Measurements from ENCODE around the gene VEGFC. TPM values are rescaled to one million over a fixed set of nuclear protein-coding genes. Genes with fewer than 3 reads are reported as not detected.

VEGFC gene
- total RNA-seq, 1 donor from 2014 or later: 0.67 TPM

DNA sequence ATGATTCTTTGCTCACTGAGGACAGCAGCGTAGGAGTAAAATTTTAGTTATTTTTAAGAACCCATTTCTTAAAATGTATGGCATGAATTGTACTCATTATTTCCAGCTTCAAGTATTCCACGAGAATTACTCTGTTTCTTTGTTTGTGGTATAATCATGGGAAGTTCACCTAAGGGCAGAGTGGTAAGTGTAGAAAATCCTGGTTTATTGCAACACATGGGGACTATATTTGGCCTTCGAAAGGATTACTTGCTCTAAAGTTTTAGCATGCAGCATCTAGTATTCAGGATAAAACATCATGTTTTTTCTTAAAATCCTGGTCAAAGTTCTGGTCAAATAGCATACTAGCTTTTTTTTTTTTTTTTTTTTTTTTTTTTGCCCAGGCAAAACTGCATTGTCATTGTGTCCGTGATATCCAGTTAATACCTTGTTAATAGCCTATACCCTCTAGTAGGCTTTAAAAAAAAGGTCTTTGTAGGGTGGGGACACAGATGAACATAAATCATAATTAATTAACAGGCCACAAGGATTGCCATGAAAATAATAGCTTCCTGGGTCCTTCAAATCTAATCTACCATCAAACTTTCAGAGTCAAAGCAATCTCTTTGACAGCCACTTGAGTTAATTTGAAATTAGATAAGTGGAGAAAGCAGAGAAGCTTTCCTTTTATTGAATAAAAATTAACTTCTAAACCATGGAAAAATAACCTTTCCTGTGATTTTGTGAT lies 44.6 kb upstream of the VEGFC start:
- Mint-ChIP-seq H3K27me3 (no peaks in the 10 kb centered on the region), H3K36me3 (ENCODE audit: insufficient read depth) (no peaks in the 10 kb centered on the region), H3K9me3 (ENCODE audit: low read depth) (no peaks in the 10 kb centered on the region), H3K27ac (no peak overlapping the region), H3K4me3 (ENCODE audit: low read depth) (no peak overlapping the region), H3K4me1 (ENCODE audit: low read depth) (no peaks in the 10 kb centered on the region)
- TF ChIP-seq, protein P1, sequence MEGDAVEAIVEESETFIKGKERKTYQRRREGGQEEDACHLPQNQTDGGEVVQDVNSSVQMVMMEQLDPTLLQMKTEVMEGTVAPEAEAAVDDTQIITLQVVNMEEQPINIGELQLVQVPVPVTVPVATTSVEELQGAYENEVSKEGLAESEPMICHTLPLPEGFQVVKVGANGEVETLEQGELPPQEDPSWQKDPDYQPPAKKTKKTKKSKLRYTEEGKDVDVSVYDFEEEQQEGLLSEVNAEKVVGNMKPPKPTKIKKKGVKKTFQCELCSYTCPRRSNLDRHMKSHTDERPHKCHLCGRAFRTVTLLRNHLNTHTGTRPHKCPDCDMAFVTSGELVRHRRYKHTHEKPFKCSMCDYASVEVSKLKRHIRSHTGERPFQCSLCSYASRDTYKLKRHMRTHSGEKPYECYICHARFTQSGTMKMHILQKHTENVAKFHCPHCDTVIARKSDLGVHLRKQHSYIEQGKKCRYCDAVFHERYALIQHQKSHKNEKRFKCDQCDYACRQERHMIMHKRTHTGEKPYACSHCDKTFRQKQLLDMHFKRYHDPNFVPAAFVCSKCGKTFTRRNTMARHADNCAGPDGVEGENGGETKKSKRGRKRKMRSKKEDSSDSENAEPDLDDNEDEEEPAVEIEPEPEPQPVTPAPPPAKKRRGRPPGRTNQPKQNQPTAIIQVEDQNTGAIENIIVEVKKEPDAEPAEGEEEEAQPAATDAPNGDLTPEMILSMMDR (IDR thresholded peaks at IDR 0.05; ENCODE audit: unreplicated experiment): no peak
- no peak for DNase-seq (ENCODE audit: low spot score, unreplicated experiment)

DNA sequence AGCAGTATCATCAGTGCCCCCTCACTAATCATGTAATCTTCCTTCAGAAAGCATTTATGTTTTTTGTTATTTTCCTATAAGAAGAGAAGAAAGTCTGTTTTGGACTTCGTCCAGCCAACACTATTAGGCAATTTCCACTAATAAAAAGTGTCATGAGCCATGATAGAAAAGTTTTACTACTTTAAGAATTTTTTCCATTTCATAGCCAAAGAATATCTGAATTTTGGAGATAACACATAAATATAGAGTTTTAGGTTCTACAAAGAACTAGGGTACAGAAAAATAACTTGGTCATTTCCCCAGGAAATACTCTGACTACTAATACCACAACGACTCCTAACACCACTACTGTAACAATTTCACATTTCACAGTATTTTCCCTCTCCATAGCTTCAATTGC lies 41.8 kb upstream of the VEGFC start:
- Mint-ChIP-seq H3K36me3 (ENCODE audit: insufficient read depth) (no peaks in the 10 kb centered on the region), H3K4me1 (ENCODE audit: low read depth) (no peaks in the 10 kb centered on the region), H3K27ac (no peak overlapping the region), H3K4me3 (ENCODE audit: low read depth) (no peak overlapping the region), H3K9me3 (ENCODE audit: low read depth) (no peaks in the 10 kb centered on the region), H3K27me3 (no peaks in the 10 kb centered on the region)
- DNase-seq (ENCODE audit: low spot score, unreplicated experiment): no peak
- TF ChIP-seq, protein P1 (IDR thresholded peaks at IDR 0.05; ENCODE audit: unreplicated experiment): no peak

DNA sequence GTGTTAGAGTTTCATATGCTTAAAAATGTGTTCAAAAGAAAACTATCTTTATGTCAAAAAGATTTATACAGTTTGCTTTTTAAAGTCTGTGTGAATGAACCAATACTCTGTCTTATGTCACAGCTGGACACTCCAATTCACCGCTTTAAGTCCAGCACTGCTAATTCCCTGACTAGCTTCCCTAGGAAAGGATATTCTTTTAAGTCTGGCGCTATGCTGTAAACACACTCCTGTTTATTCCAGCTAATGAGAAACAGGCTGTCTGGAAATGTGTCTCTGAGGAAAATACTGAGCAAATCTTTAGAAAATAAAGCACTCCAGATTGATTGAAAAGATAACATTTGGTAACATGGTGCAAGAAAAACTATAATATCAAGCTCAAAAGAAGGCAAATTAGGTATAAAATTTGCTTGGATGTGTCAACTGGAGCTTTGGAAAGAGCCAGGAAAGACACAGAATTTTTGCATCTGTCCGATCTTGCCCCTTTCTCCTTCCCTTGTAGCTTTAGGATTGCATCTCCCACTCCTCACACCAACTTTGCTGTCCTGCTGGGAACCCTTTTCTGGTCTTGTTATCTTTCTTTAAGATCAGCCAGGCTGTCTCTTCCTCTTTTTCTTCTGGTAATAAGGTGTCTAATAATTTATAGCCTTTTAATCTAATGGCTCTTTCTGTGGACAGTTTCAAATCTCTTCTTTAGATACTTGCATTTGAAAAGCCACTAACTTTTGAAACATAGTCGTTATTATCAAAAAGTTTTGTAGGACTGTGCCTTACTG lies 40.9 kb upstream of the VEGFC start:
- H3K36me3 Mint-ChIP-seq (ENCODE audit: insufficient read depth): no peaks in the 10 kb centered on the region
- no peak for DNase-seq (ENCODE audit: low spot score, unreplicated experiment)
- H3K4me1 Mint-ChIP-seq (ENCODE audit: low read depth): no peaks in the 10 kb centered on the region

DNA sequence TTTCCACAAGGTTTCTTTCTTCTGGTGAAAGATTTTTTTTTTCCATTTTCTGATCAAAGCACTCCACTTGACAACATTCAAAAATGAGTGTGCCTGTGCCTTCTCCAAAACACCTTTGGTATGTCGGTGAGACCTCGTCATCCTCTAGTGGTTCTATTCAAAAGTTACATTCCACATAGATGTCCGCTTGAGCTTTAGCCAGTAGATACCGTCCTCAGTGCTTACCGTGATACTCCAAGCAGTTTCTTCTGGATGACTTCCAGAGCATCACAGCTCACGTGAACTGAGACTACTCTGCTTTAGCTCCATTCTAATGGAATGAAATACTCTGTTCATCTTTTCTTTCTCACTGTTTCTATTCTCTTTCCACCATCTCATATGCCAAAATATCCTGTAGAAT lies 38.2 kb upstream of the VEGFC start:
- no peaks in the 10 kb centered on the region for H3K4me1 Mint-ChIP-seq (ENCODE audit: low read depth)

More for the DNA sequence above, 40.9 kb upstream of the VEGFC start:
- no peak overlapping the region for H3K4me3 Mint-ChIP-seq (ENCODE audit: low read depth)
- no peak overlapping the region for H3K27ac Mint-ChIP-seq
- no peaks in the 10 kb centered on the region for H3K9me3 Mint-ChIP-seq (ENCODE audit: low read depth)
- no peaks in the 10 kb centered on the region for H3K27me3 Mint-ChIP-seq
- TF ChIP-seq, protein P1 (IDR thresholded peaks at IDR 0.05; ENCODE audit: unreplicated experiment): no peak

DNA sequence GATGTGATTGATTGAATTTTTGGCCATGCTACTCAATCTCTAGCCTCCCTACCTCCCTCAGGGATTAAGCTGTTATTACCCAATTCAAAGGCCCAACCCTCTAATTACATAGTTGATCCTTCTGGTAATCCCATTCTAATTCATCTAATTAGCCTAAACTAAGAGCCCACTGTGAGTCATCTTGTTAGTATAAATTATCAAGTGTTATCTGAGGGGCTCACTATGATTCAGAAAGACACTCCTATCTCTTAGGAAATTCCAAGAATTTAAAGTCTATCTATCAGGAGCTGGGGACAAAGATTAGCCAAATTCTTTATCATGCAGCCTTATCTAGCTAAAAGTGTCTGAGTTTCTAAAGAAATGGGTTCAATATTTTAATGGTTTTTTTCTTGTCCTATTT lies 32.9 kb upstream of the VEGFC start:
- no peaks in the 10 kb centered on the region for H3K9me3 Mint-ChIP-seq (ENCODE audit: low read depth)
- TF ChIP-seq, protein P1 (IDR thresholded peaks at IDR 0.05; ENCODE audit: unreplicated experiment): no peak
- H3K36me3 Mint-ChIP-seq (ENCODE audit: insufficient read depth): no peaks in the 10 kb centered on the region
- H3K4me1 Mint-ChIP-seq (ENCODE audit: low read depth): no peaks in the 10 kb centered on the region
- no peak overlapping the region for H3K4me3 Mint-ChIP-seq (ENCODE audit: low read depth)
- H3K27ac Mint-ChIP-seq: no peak overlapping the region
- DNase-seq (ENCODE audit: low spot score, unreplicated experiment): no peak
- no peaks in the 10 kb centered on the region for H3K27me3 Mint-ChIP-seq

More for the DNA sequence above, 38.2 kb upstream of the VEGFC start:
- no peak overlapping the region for H3K27ac Mint-ChIP-seq
- H3K4me3 Mint-ChIP-seq (ENCODE audit: low read depth): no peak overlapping the region
- TF ChIP-seq, protein P1 (IDR thresholded peaks at IDR 0.05; ENCODE audit: unreplicated experiment): no peak
- H3K9me3 Mint-ChIP-seq (ENCODE audit: low read depth): no peaks in the 10 kb centered on the region
- no peak for DNase-seq (ENCODE audit: low spot score, unreplicated experiment)
- no peaks in the 10 kb centered on the region for H3K36me3 Mint-ChIP-seq (ENCODE audit: insufficient read depth)
- H3K27me3 Mint-ChIP-seq: no peaks in the 10 kb centered on the region
